Left kidney (tissue), 2 donors: Measurements from ENCODE around the gene LYRM4. TPM values are rescaled to one million over a fixed set of nuclear protein-coding genes. Genes with fewer than 3 reads are reported as not detected.
"Not testable (repeated sequence)": the region's sequence is repeated elsewhere in the genome, so short reads cannot be mapped to it uniquely, and the experiment has no call there.

Experiments used
- DNase-seq: peaks from one replicate; pipeline ENCODE4 v3.0.0-alpha.2; 2013
- polyA plus RNA-seq: library from polyadenylated mRNA; unstranded; fragments of 120-200 nt; gene quantifications from one replicate; pipeline ENCODE4 v1.2.1, GENCODE V29; 2013; ENCODE audit not compliant: insufficient read length

LYRM4 gene
- polyA plus RNA-seq, 1 donor = 38.3 TPM

DNA sequence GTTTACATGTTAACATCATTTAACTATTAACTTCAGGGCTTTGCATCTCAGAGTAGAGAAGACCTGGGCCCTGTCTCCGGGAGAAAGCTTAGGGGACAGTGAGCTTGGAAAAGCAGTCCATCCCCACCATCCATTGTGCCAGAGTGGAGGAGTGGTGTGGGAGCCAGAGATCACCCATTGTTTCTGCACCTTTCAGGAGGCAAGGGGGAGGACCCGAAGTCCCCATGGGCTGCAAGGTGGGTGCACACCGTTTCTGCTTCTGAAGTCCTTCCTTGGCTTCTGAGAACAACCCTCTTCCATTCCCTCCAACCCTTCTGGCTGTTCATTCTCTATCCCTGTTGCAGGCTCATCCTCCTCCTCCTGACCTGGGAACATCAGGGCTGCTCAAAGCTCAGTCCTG, 179.6 kb downstream of the LYRM4 start:
- DNase-seq = no peak

DNA sequence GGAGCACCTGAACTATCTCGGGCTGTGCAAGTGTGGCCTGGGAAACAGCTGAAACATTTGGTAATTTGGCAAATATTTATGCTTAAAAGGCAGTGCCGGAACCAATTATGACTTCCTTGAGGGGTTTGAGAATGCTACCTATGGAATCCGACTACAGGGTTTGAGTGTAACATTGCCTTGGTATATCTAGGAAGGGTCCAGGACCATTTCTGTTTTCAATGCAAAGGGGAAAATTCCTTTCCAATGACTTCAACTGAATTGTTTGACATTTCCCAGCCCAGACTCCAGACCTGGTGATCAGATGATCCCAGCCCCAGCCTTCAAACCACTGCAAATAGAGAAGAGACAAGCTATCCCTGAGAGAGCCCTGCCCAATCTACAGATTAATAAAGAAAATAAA, 180.2 kb downstream of the LYRM4 start:
- no peak for DNase-seq

DNA sequence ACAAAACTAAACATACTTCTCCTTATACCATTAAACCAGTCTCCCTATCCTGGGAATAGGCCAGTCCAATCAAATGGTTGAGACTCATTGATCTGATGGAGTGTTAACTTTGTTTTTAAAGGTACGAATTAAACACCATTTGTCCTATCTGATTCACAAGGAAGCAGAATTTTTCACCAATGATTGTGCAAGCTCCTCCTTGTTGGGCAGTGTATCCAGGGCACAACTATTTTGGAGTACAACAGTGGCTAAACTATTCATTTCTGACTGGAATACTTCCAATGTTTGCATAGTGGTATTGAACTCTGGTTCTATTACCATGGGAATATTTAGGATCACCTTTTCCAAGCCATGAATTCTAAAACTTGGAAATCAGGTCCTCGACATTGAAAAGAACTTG, 181.1 kb downstream of the LYRM4 start:
- DNase-seq = no peak

DNA sequence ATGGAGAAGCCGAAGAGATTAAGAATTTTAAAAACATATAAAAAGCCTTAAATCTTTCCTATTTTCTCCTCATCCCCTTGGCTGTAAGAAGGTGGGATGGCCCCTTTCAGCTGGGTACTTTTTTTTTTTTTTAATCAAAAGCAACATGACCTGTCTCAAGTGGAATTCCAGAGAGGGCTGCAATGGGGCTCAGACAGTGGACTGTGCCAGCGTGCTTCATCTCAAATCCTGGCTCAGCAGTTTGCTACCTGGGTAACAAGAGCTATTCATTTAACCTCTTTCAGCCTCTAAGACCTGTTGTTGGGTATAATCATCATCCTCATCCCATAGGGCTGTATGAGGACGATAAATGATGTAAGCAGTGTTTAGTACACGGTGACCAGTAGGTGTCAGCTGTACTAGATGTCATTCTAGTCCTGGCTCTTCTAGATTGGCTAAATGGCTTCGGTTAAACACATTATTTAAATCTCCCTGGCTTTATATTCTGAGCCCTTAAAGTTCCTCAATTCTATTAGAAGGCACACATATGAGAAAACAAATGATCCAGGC, 182.6 kb downstream of the LYRM4 start:
- no peak for DNase-seq

DNA sequence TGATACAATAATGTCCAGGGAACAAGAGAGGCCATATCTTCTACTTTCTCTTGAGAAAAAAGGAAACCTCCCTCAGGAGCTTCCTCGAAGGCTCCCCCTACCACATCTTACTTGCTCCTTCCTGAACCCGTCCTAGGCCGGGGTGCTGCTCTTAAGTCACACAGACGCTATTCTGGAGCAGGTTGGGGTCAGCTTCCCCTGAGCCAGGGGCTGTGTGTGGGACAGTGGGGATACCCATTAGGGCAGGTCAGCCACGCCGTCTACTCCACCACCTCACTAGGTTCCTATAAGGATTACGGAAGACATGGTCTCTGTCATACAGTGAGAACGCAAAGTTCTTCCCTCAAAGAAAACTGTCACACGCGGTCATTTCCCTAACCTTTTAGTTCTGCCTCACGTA, 183.8 kb downstream of the LYRM4 start:
- no peak for DNase-seq

DNA sequence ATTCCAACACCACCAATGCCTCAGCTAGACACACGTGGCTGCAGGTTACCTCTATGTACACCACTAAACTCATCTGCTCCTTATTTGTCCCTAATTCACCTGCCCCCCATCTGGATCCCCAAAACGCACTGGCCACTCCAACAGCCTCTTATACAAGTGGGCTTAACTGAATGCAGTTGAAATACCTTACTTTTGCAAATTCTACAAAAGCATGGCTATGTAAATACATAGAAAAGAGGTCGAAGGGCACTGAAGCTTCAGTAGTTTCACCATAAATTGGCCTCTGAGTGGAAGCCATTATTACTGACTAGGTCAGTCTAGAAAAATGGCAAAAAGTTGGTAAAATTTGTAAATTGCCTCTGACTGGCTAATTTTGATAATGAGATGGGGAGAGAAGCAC, 186.8 kb downstream of the LYRM4 start:
- DNase-seq = no peak

DNA sequence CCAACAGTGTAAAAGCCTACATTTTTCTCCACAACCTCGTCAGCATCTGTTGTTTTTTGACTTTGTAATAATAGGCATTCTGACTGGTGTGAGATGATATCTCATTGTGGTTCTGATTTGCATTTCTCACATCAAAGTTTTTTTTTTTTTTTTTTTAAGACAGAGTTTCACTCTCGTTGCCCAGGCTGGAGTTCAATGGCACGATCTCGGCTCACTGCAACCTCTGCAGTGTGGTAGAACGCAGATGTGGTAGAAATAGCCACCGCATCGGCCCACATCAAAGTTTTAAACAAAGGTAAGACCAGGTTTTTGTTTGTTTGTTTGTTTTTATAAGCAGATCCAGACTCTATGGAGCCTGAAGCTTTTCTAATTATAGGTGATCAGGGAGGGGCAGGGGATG, 188.3 kb downstream of the LYRM4 start:
- DNase-seq = no peak

DNA sequence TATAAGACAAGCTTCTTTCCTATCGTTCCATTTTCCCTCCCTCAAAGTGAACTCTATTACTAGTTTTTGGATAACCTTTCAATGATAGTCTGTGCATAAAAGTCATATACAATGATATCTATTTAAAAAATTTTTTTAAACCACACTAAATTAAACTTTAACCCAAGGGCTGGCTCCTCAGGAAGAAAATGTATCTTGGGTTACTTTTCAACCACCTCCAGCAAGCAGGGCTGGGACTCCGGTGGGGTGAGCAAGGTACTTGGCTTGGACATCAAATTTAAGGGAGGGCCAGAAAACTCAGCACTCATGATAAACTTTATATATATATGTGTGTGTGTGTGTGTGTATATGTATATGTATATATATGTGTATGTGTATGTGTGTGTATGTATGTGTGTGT, 189.5 kb downstream of the LYRM4 start:
- DNase-seq = no peak

DNA sequence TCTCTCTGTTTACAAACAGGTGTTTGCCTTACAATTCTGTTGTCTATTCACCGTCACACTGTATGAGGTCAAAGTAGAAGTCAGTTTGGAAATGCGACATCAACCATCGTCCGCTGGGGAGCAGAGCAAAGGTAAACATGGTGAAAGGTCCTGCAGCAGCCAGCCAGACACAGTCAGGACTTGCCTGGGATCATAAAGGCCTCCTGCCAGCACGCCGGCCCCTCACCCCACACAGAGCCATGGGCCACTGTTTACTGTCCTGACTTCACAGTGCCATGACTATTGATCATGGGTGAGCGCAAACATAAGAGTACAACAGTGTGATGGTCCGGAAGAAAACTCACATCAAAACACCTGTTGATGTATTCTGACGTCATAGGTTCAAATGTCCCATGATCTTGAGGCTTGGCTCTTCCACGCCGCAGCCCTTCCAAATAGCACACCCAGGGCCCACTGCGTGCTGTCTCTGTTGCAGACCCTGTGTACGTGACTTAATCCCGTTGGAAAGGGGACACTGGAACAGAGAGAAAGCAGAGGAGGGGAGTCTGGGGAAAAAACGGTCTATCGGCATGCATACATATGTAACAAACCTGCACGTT, 192.5 kb downstream of the LYRM4 start:
- no peak for DNase-seq

DNA sequence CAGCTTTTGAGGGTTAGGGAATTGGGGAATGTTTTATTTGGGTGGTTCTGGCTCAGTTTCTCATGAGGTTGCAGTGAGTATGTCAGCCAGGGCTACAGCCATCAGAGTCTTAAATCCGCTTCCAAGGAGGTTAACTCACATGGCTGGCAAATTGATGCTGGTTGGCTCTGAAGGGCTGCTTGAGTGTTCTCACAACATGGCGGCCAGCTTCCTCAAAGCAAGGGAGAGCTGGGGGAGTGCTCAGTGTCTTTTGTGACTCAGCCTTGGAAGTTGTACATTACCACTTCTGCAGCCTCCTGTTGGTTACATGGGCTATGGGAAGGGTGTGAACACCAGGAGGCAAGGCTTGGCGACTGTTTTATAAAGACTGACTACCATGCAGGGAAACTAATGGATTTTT, 193.4 kb downstream of the LYRM4 start:
- DNase-seq = no peak

DNA sequence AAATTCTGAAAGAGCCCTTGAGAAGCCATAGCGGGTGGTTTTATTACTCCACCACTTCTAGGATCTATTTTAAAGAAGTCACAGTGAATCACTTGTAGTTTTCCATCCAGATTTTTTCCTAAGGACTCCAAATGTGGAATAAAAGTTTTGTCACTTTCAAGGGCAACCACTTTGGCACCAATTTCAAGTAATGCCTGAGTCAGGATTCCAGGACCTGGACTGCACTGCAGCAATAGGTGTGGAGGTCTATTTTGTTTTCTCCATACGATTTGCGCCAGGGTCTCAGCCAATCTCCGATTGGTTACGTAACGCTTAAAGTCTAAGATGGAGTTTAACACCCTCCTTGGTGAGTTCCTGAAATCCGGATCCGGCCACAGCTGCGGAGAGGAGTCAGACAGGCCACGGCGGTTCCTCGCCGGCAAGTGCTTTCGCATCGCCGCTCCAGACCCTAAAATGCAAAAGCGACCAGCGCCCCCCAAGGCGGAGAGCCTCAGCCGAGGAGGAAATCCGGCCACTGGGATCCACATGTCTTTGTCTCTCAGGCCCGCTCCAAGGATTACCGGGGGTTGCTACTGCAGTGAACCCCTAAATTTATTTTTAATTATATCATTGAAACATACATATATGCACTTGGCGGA, 194.2 kb downstream of the LYRM4 start:
- no peak for DNase-seq

DNA sequence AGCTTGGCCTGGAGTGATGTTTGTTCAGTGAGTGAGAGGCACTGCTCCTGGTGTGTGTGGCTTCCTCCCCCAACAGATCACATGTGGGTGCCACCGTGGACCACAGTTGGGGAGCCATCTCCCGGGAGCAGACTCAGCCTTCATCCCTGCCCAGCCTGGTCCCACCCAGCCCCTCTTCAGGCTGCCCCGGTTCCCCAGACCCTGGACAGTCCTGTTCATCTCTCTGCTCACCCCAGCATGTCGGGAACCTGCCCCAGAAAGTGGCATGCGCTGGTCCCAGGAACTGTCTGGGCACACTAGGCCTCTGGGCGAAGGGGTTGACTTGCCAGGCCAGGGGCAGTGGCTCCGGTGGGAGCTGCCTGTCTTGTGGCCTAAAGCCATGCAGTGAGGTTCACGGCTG, 197.1 kb downstream of the LYRM4 start:
- no peak for DNase-seq

DNA sequence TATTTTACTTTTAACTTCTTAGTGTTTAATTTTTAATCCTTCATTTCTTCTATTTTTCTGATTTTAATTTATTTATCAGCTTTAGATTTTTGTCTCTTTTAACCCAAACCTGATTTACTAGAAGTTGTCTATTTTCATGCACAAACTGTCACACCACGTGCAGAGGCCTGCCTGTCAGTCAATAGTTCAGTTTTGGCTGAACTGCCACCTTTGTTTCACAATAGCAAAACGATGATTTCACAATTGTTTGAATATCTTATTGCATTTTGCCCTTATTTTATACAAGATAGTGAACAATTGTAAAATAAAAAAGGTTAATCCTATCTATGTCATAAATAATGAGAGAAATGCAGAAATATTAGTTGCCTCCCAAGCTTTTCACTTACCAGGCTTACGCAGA, 199.6 kb downstream of the LYRM4 start:
- DNase-seq = no peak

DNA sequence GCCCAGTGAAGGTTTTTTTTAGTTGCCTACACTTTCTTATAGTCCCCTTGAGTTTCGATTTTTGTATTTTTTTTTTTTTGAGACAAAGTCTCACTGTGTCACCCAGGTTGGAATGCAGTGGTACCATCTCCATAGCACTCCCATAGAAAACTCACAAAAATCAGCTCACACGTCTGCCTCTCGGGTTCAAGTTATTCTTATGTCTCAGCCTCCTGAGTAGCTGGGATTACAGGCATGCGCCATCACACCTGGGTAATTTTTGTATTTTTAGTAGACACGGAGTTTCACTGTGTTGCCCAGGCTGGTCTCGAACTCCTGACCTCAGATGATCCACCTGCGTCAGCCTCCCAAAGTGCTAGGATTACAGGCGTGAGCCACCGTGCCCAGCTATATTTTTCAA, 200.3 kb downstream of the LYRM4 start:
- not testable (repeated sequence) for DNase-seq

DNA sequence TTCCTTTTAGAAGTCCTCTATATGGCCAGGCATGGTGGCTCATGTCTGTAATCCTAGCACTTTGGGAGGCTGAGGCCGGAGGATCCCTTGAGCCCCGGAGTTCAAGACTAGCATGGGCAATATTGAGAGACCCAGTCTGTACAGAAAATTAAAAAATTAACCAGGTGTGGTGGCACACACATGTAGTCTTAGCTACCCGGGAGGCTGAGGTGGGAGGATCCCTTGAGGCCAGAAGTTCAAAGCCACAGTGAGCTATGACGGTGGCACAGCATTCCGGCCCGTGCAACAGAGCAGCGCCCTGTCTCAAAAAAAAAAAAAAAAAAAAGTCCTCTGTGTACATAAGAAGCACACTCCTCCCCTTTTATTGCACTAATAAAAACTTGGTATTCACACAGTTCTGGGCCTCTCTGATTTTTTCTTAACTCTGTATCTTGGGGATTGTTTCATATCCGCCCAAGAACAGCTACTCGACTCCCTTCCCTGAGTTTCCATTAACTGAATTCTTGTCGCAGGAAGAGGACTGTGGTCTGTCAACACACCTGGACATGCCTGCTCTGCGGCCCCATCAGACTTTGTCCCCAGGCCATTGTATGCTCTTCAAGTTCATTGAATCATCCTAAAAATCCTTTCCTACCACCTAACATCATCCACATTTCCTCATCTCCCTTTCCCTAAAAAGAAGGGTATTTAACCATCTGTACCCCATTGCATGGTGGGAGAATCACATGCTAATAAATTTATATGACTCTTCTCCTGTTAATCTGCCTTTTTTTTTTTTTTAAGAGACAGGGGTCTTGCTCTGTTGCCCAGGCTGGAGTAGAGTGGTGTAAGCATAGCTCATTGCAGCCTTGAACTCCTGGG, 201.5 kb downstream of the LYRM4 start:
- DNase-seq = no peak

Other genes with a start within 250 kb of the LYRM4 start
- 1.8 TPM for gene PPP1R3G, start 175.6 kb downstream of the LYRM4 start, polyA plus RNA-seq
- 18.7 TPM for gene FARS2, start 563 bp upstream of the LYRM4 start, polyA plus RNA-seq